ENCODE results near the gene GRID1. TPM values are rescaled to one million over a fixed set of nuclear protein-coding genes. Genes with fewer than 3 reads are reported as not detected.

Gene GRID1
- total RNA-seq, 3 donors from 2014 or later, result 0.61 to 1.9 (median 0.87) TPM

- intact Hi-C loops (cut with DNase I, micrococcal nuclease), result no loop called here
- DNase-seq (no peak), ATAC-seq (no peak)
- H3K9me3 ChIP-seq, result no peaks in the 10 kb centered on the region
- H3K4me1 ChIP-seq (ENCODE audit: low read depth), result no peaks in the 10 kb centered on the region
- H3K36me3 ChIP-seq (ENCODE audit: low read depth), result no peaks in the 10 kb centered on the region
- no peak overlapping the region for H3K4me3 ChIP-seq
- TF ChIP-seq, protein P1, sequence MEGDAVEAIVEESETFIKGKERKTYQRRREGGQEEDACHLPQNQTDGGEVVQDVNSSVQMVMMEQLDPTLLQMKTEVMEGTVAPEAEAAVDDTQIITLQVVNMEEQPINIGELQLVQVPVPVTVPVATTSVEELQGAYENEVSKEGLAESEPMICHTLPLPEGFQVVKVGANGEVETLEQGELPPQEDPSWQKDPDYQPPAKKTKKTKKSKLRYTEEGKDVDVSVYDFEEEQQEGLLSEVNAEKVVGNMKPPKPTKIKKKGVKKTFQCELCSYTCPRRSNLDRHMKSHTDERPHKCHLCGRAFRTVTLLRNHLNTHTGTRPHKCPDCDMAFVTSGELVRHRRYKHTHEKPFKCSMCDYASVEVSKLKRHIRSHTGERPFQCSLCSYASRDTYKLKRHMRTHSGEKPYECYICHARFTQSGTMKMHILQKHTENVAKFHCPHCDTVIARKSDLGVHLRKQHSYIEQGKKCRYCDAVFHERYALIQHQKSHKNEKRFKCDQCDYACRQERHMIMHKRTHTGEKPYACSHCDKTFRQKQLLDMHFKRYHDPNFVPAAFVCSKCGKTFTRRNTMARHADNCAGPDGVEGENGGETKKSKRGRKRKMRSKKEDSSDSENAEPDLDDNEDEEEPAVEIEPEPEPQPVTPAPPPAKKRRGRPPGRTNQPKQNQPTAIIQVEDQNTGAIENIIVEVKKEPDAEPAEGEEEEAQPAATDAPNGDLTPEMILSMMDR (IDR thresholded peaks at IDR 0.05), result no peak
Measured at GRCh38 chr10:86013568-86013967, 353.0 kb downstream of the GRID1 start.

DNA sequence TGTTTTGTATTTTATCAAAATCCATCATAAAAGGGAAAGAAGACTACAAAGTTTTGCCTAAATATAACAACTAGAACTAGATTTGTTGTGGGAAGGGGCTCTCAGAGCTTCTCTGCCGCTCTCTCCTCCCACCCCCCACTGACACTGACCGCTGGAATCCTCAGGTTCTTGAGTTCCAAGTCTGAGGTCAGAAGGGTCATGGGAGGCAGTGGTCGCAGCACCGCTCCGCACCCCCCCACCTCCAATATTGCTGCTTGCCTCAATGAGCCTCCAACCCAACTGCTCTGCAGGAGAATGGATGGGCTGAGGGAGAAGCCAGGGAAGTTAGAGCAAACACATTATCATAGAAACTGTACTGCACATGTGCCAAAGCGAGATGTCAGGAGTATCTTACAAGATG is 359.4 kb downstream of the GRID1 start:
- intact Hi-C loops (cut with DNase I, micrococcal nuclease), result no loop called here

GRCh38 chr10:86004337-86004736 is 362.3 kb downstream of the GRID1 start:
- no peaks in the 10 kb centered on the region for H3K36me3 ChIP-seq (ENCODE audit: low read depth)
- no peaks in the 10 kb centered on the region for H3K9me3 ChIP-seq
- DNase-seq (no peak), ATAC-seq (no peak)
- no peaks in the 10 kb centered on the region for H3K4me1 ChIP-seq (ENCODE audit: low read depth)
- TF ChIP-seq, protein P1 (IDR thresholded peaks at IDR 0.05), result no peak
- intact Hi-C loops (cut with DNase I, micrococcal nuclease), result no loop called here
- no peak overlapping the region for H3K4me3 ChIP-seq

More for the DNA sequence above, 359.4 kb downstream of the GRID1 start:
- Histone ChIP-seq H3K4me3 (no peak overlapping the region), H3K36me3 (ENCODE audit: low read depth) (no peaks in the 10 kb centered on the region), H3K4me1 (ENCODE audit: low read depth) (no peaks in the 10 kb centered on the region), H3K9me3 (no peaks in the 10 kb centered on the region)
- no peak for DNase-seq
- ATAC-seq, result no peak
- TF ChIP-seq, protein P1 (IDR thresholded peaks at IDR 0.05), result no peak

DNA sequence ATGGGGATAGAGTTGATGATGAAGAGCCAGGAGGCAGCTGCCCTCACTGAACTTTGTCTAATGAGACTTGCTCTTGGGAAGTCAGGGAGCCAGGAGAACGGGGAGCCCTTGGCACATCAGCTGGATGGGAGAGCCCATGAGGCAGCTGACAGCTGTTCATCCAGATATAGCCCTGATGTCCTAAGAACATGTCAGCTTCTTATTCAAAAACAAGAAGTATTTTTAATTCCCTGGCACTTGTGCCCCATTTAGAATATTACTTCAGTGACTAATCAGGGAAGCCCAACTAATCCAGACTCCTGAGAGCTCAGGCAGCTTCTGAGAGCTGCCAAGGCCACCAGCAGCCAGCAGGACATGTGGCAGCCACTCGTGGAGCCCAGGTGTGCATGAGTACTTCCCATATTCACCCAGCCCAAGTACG is 363.4 kb downstream of the GRID1 start:
- no peak for DNase-seq
- H3K9me3 ChIP-seq, result no peaks in the 10 kb centered on the region
- TF ChIP-seq, protein P1 (IDR thresholded peaks at IDR 0.05), result no peak
- no peak for ATAC-seq
- H3K4me3 ChIP-seq, result no peak overlapping the region
- H3K4me1 ChIP-seq (ENCODE audit: low read depth), result no peaks in the 10 kb centered on the region
- H3K36me3 ChIP-seq (ENCODE audit: low read depth), result no peaks in the 10 kb centered on the region
- intact Hi-C loops (cut with DNase I, micrococcal nuclease), result no loop called here

DNA sequence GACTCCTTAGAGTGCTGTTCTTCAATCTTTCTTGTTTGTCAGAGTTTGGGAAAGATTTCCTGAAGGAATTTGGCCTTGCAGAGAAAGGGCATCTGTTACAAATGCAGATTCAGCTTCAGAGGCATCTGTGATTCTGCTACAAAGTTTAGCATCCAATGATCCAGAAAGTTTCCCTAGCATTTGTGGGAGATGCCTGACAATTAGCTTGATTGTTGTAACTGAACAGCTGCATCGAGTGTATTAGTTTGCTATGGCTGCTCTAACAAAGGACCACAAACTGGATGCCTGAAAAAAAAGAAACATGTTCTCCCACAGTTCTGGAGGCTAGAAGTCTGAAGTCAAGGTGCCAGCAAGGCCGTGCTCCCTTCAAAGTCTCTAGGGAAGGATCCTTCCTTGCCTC is 365.1 kb downstream of the GRID1 start:
- TF ChIP-seq, protein P1 (IDR thresholded peaks at IDR 0.05), result no peak
- DNase-seq (no peak), ATAC-seq (no peak)
- Histone ChIP-seq H3K4me1 (ENCODE audit: low read depth) (no peaks in the 10 kb centered on the region), H3K9me3 (no peaks in the 10 kb centered on the region), H3K4me3 (no peak overlapping the region), H3K36me3 (ENCODE audit: low read depth) (no peaks in the 10 kb centered on the region)
- intact Hi-C loops (cut with DNase I, micrococcal nuclease), result no loop called here

DNA sequence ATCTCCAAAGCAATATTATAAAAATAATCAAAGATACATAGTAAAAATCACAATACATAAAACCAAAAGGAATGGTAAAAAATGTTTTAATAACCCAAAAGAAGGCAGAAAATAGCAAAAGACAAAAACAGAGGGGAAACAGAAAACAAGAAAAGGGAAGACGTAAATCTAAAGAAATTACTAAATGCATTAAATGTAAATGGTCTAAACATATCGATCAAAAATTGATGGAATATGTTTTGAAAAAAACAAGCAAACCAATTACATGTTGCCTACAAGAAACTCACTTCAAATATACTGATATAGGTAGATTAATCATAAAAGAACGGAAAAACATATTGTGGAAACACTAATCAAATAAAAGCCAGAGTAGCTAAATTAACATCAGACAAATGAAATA is 369.1 kb downstream of the GRID1 start:
- DNase-seq (no peak), ATAC-seq (no peak)
- no peaks in the 10 kb centered on the region for H3K36me3 ChIP-seq (ENCODE audit: low read depth)
- TF ChIP-seq, protein P1 (IDR thresholded peaks at IDR 0.05), result no peak
- intact Hi-C loops (cut with DNase I, micrococcal nuclease), result no loop called here
- no peak overlapping the region for H3K4me3 ChIP-seq
- H3K4me1 ChIP-seq (ENCODE audit: low read depth), result no peaks in the 10 kb centered on the region
- no peaks in the 10 kb centered on the region for H3K9me3 ChIP-seq
